ENCODE measurements around the gene THRSP. TPM values are rescaled to one million over a fixed set of nuclear protein-coding genes. Genes with fewer than 3 reads are reported as not detected.

The THRSP gene
- total and polyA plus RNA-seq, 11 donors, result 0.33 to 51.0 (median 3.9) TPM; not detected in 3

GRCh38 chr11:78032090-78032489 lies 31.6 kb upstream of the THRSP start:
- no peaks in the 10 kb centered on the region for H3K27me3 ChIP-seq
- DNase-seq (no peak), ATAC-seq (no peak)
- TF ChIP-seq CTCF (IDR thresholded peaks at IDR 0.05) (no peak), POLR2A (IDR thresholded peaks at IDR 0.05) (no peak)
- H3K4me3 ChIP-seq, result no peak overlapping the region
- no peak overlapping the region for H3K27ac ChIP-seq
- H3K36me3 ChIP-seq, result no peaks in the 10 kb centered on the region
- peaks cover 0 to 10% (median 6%) of the 10 kb centered on the region in 12 donors for H3K4me1 ChIP-seq
- H3K9me3 ChIP-seq, result no peaks in the 10 kb centered on the region
- intact Hi-C loops (cut with DNase I), result no loop called here

DNA sequence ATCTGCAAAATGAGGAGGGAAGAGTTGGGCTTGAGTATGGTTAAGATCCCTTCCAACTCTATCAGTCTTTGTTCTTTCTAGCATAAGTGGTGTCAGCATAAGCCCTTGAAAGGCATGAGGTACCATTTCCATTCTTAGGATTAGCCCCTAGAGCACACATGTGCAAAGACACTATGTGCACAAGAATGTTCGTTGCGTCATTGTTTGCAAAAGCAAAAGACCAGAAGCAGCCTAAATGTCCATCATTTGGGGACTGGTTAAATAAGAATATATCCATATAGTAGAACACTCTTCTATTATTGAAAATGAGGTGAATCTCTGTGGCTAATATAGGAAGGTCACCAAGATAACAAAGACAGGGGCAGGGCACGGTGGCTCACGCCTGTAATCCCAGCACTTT lies 30.6 kb upstream of the THRSP start:
- intact Hi-C loops (cut with DNase I), result no loop called here
- H3K4me1 ChIP-seq, result peaks cover 0 to 10% (median 6%) of the 10 kb centered on the region in 12 donors
- no peaks in the 10 kb centered on the region for H3K27me3 ChIP-seq
- H3K4me3 ChIP-seq, result no peak overlapping the region
- no peak for DNase-seq
- ATAC-seq, result no peak
- TF ChIP-seq POLR2A (IDR thresholded peaks at IDR 0.05), result no peak
- no peak for TF ChIP-seq CTCF (IDR thresholded peaks at IDR 0.05)
- no peaks in the 10 kb centered on the region for H3K36me3 ChIP-seq
- no peak overlapping the region for H3K27ac ChIP-seq
- H3K9me3 ChIP-seq, result no peaks in the 10 kb centered on the region
- 45 to 95% (median 61%) methylated on average over 4 of the region's 4 CpGs for WGBS, 4 donors

DNA sequence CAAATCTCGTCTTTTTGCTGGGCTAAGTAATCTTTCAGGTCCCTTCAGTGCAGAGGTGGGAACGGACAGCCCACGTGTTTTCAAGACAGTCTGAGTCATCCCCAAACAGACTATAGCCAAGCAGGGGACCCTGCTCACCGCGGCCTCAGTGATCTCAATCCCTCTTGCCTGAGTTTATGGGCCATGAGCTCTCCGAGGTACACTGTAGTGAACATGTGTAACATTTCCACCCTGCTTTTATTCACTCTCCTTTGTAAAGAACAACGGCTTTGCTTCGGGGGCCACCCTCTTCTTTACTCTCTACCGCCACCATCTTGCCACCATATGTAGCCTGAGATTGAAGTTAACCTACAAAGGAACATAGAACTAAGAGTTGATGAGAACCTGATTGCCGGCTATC lies 29.0 kb upstream of the THRSP start:
- TF ChIP-seq POLR2A (IDR thresholded peaks at IDR 0.05) (no peak), CTCF (IDR thresholded peaks at IDR 0.05) (no peak)
- H3K36me3 ChIP-seq, result no peaks in the 10 kb centered on the region
- H3K4me3 ChIP-seq, result no peak overlapping the region
- intact Hi-C loops (cut with DNase I), result no loop called here
- H3K27me3 ChIP-seq, result no peaks in the 10 kb centered on the region
- H3K4me1 ChIP-seq, result peaks cover 0 to 13% (median 7%) of the 10 kb centered on the region in 12 donors
- ATAC-seq (no peak), DNase-seq (no peak)
- H3K27ac ChIP-seq, result no peak overlapping the region
- H3K9me3 ChIP-seq, result no peaks in the 10 kb centered on the region
- 67 to 85% (median 75%) methylated on average over 10 of the region's 10 CpGs for WGBS, 4 donors

DNA sequence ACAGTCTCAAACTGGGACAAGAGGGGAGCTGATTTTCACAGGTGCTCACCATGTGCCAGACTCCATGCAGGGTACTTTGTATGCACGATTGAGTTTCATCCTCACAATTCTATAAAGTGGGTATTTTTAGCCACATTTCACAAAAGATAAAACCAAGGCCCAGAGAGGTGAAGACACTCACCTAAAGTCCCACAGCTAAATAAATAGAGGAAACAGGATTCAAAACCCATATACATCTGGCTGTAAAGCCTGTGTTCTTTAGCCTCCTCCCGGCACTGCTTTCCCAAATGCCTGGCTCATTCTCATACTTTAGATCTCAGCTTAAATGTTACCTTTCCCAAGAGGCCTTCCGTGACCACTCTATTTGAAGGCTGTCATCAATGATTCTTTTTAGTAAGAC lies 27.3 kb upstream of the THRSP start:
- Histone ChIP-seq H3K9me3 (no peaks in the 10 kb centered on the region), H3K4me1 (peaks cover 0 to 20% (median 10%) of the 10 kb centered on the region in 12 donors), H3K4me3 (no peak overlapping the region), H3K27ac (no peak overlapping the region), H3K36me3 (no peaks in the 10 kb centered on the region), H3K27me3 (no peaks in the 10 kb centered on the region)
- WGBS, 4 donors, result 85 to 90% (median 86%) methylated on average over 3 of the region's 3 CpGs
- DNase-seq, result no peak
- intact Hi-C loops (cut with DNase I), result no loop called here
- no peak for ATAC-seq
- TF ChIP-seq POLR2A (IDR thresholded peaks at IDR 0.05), result no peak
- TF ChIP-seq CTCF (IDR thresholded peaks at IDR 0.05), result no peak
